ENCODE results near the gene THAP11. TPM values are rescaled to one million over a fixed set of nuclear protein-coding genes. Genes with fewer than 3 reads are reported as not detected.

Gene THAP11
- total and polyA plus RNA-seq, 2 of the 13 experiments (the other 11 are each of a cell fraction or from before 2014, with no cell fraction given): 44.2 to 53.4 TPM

- no peak for TF ChIP-seq THAP7 (CRISPR knock-in tag; IDR thresholded peaks at IDR 0.05)
- TF ChIP-seq ZNF33A (CRISPR knock-in tag; IDR thresholded peaks at IDR 0.05; ENCODE audit: borderline replicate concordance): no peak
- TF ChIP-seq ZNF609 (CRISPR knock-in tag; IDR thresholded peaks at IDR 0.05; ENCODE audit: borderline replicate concordance): no peak
- TF ChIP-seq ZFP62 (CRISPR knock-in tag; IDR thresholded peaks at IDR 0.05): no peak
- TF ChIP-seq ZMYM2 (CRISPR knock-in tag; IDR thresholded peaks at IDR 0.05): 0 out of 2 replicates have a peak, but pooled peaks have one; percentile 27
- TF ChIP-seq ZNF276 (CRISPR knock-in tag; IDR thresholded peaks at IDR 0.05; ENCODE audit: low read depth): no peak
- no peak for TF ChIP-seq ZNF3 (CRISPR knock-in tag; IDR thresholded peaks at IDR 0.05)
- TF ChIP-seq BHLHE40 (IDR thresholded peaks at IDR 0.05; ENCODE audit: low read length): peak; percentile 47; the same call in 1 of the 2 replicates
- TF ChIP-seq MBD4 (IDR thresholded peaks at IDR 0.05; ENCODE audit: borderline replicate concordance, low read length): no peak
- no peak for TF ChIP-seq ZMYM3 (CRISPR knock-in tag; IDR thresholded peaks at IDR 0.05)
- TF ChIP-seq ZNF589 (CRISPR knock-in tag; conservative IDR thresholded peaks at IDR 0.05): no peak
- no peak for TF ChIP-seq SRY (CRISPR knock-in tag; IDR thresholded peaks at IDR 0.05)
- no peak for TF ChIP-seq HCFC1 (IDR thresholded peaks at IDR 0.05; ENCODE audit: low read depth, low read length)
- no peak for TF ChIP-seq NFKBIZ (CRISPR knock-in tag; IDR thresholded peaks at IDR 0.05)
- TF ChIP-seq ZNF891 (CRISPR knock-in tag; IDR thresholded peaks at IDR 0.05): no peak
- peak; percentile 32 for TF ChIP-seq ZNF18 (CRISPR knock-in tag; IDR thresholded peaks at IDR 0.05; ENCODE audit: insufficient replicate concordance)
- no peak for TF ChIP-seq MZF1 (CRISPR knock-in tag; IDR thresholded peaks at IDR 0.05; ENCODE audit: borderline replicate concordance)
- TF ChIP-seq ZSCAN22 (CRISPR knock-in tag; IDR thresholded peaks at IDR 0.05): no peak
- TF ChIP-seq ZFP90 (CRISPR knock-in tag; IDR thresholded peaks at IDR 0.05; ENCODE audit: borderline replicate concordance): no peak
- TF ChIP-seq MEF2D (CRISPR knock-in tag; IDR thresholded peaks at IDR 0.05): no peak
- no peak for TF ChIP-seq NFE2L2 (IDR thresholded peaks at IDR 0.05; ENCODE audit: low read length)
- no peak for TF ChIP-seq MTA1 (CRISPR knock-in tag; IDR thresholded peaks at IDR 0.05; ENCODE audit: borderline replicate concordance)
Observed at GRCh38 chr16:67804853-67805542, 37.1 kb upstream of the THAP11 start (continued).

Data from HepG2 (cell line).